Stimulated activated CD8-positive, alpha-beta memory T cell treated with anti-CD3 and anti-CD28 coated beads, Interleukin-15, amount 100 ng/mL, for 48 hours (primary cell): ENCODE data around the gene COL18A1.
"Not testable (repeated sequence)": the region's sequence is repeated elsewhere in the genome, so short reads cannot be mapped to it uniquely, and the experiment has no call there.

Experiments
- DNase-seq, 2 donors: peaks; one replicate each; pipeline ENCODE4 v3.0.0-alpha.2; 2020; ENCODE audit warnings: low read depth in 2 of 2

The COL18A1 gene

GRCh38 chr21:45557616-45558043 is 152.7 kb downstream of the COL18A1 start:
- no peak for DNase-seq

GRCh38 chr21:45558044-45558721 is 153.2 kb downstream of the COL18A1 start:
- DNase-seq: no peak

GRCh38 chr21:45559216-45560105 is 154.5 kb downstream of the COL18A1 start:
- DNase-seq: no peak

- no peak for DNase-seq
Observed at GRCh38 chr21:45560106-45561021, 155.4 kb downstream of the COL18A1 start.

- not testable (repeated sequence) for DNase-seq
Observed at GRCh38 chr21:45561241-45561640, 156.3 kb downstream of the COL18A1 start.

- DNase-seq: no peak
Observed at GRCh38 chr21:45562402-45562801, 157.4 kb downstream of the COL18A1 start.

GRCh38 chr21:45562965-45563364 is 158.0 kb downstream of the COL18A1 start:
- no peak for DNase-seq
